CD8-positive, alpha-beta memory T cell (primary cell): Measurements from ENCODE around the gene C19orf25. TPM values are rescaled to one million over a fixed set of nuclear protein-coding genes. Genes with fewer than 3 reads are reported as not detected.
"Not testable (repeated sequence)": the region's sequence is repeated elsewhere in the genome, so short reads cannot be mapped to it uniquely, and the experiment has no call there.

Experiments
- CTCF ChIA-PET: fragments of 350-600 bp; sonication (Branson Sonifier 250); formaldehyde crosslinking; loops from one replicate; lab custom pipeline; 2021; ENCODE audit warnings: antibody characterized with exemption; lab: Charles Lee
- POLR2A ChIA-PET: fragments of 350-600 bp; sonication (Branson Sonifier 250); formaldehyde crosslinking; loops from one replicate; lab custom pipeline; 2021; ENCODE audit warnings: antibody characterized with exemption; lab: Charles Lee
- DNase-seq, 5 donors: peaks; one replicate each; pipeline versions ENCODE4 v3.0.0 to v3.0.0-alpha.2; 2020 to 2022; ENCODE audit warnings: mixed read lengths in 1 of 5
- H3K27ac ChIP-seq: one replicate; pipeline ENCODE4 v1.7.0; 2013; ENCODE audit warnings: low read depth, mild to moderate bottlenecking, low read length, moderate library complexity
- H3K27me3 ChIP-seq: 2 replicates; pipeline ENCODE4 v1.7.0; 2013; ENCODE audit warnings: low read length, mild to moderate bottlenecking; ENCODE audit not compliant: insufficient read depth, poor library complexity, severe bottlenecking
- H3K36me3 ChIP-seq: 2 replicates; pipeline ENCODE4 v1.7.0; 2013; ENCODE audit warnings: mild to moderate bottlenecking, low read length, moderate library complexity; ENCODE audit not compliant: insufficient read depth
- H3K4me1 ChIP-seq: 2 replicates; pipeline ENCODE4 v1.7.0; 2013; ENCODE audit warnings: mild to moderate bottlenecking, low read length, moderate library complexity; ENCODE audit not compliant: insufficient read depth
- H3K4me3 ChIP-seq: 2 replicates; pipeline ENCODE4 v1.7.0; 2013; ENCODE audit warnings: mild to moderate bottlenecking, low read length
- H3K9me3 ChIP-seq: 2 replicates; pipeline ENCODE4 v1.7.0; 2013; ENCODE audit warnings: mild to moderate bottlenecking, low read length
- H3K27ac Mint-ChIP-seq, 8 donors: one replicate each; pipeline ENCODE4 v1.8.0; 2020 to 2021; ENCODE audit warnings: mixed read lengths in 8 of 8, mild to moderate bottlenecking in 6 of 8, inconsistent platforms in 3 of 8, moderate library complexity in 3 of 8
- H3K27me3 Mint-ChIP-seq, 2 donors: one replicate each; pipeline ENCODE4 v1.8.0; 2020 to 2021; ENCODE audit warnings: mixed read lengths in 2 of 2, mild to moderate bottlenecking in 1 of 2, moderate library complexity in 1 of 2
- H3K36me3 Mint-ChIP-seq, 3 donors: one replicate each; pipeline ENCODE4 v1.8.0; 2020 to 2021; ENCODE audit warnings: mixed read lengths in 3 of 3, inconsistent platforms in 1 of 3, mild to moderate bottlenecking in 1 of 3
- H3K4me1 Mint-ChIP-seq, 3 donors: one replicate each; pipeline ENCODE4 v1.8.0; 2020 to 2021; ENCODE audit warnings: mixed read lengths in 3 of 3, inconsistent platforms in 1 of 3, mild to moderate bottlenecking in 1 of 3
- H3K4me3 Mint-ChIP-seq, 7 donors: one replicate each; pipeline ENCODE4 v1.8.0; 2020 to 2021; ENCODE audit warnings: mixed read lengths in 7 of 7, mild to moderate bottlenecking in 6 of 7, moderate library complexity in 4 of 7, inconsistent platforms in 2 of 7
- H3K9me3 Mint-ChIP-seq, 5 donors: one replicate each; pipeline ENCODE4 v1.8.0; 2020 to 2022; ENCODE audit warnings: mixed read lengths in 5 of 5, mild to moderate bottlenecking in 3 of 5, moderate library complexity in 2 of 5, inconsistent platforms in 1 of 5
- polyA plus RNA-seq: library from polyadenylated mRNA; unstranded; fragments of 300-500 nt; fragmentation: Illumina TruSeq; gene quantifications from one replicate; pipeline ENCODE4 v1.2.3, GENCODE V29; 2021
- total RNA-seq, 2 experiments: library from RNA; stranded (reverse); gene quantifications; one replicate each; pipeline ENCODE4 v1.2.3, GENCODE V29; 2021

The C19orf25 gene
- total and polyA plus RNA-seq, 3 experiments from 2014 or later = 36.9 to 56.7 (median 41.4) TPM

- Histone ChIP-seq H3K4me1 (no peaks in the 10 kb centered on the region), H3K4me3 (no peak overlapping the region), H3K27me3 (no peaks in the 10 kb centered on the region), H3K27ac (no peak overlapping the region), H3K9me3 (no peaks in the 10 kb centered on the region), H3K36me3 (no peaks in the 10 kb centered on the region)
- POLR2A ChIA-PET = no interaction called here
- H3K27ac Mint-ChIP-seq = no peak overlapping the region
- H3K4me1 Mint-ChIP-seq = peaks cover 3 to 7% (median 4%) of the 10 kb centered on the region in 3 donors
- H3K27me3 Mint-ChIP-seq = peaks cover 0 to 1% of the 10 kb centered on the region in 2 donors
- no peaks in the 10 kb centered on the region for H3K9me3 Mint-ChIP-seq
- H3K36me3 Mint-ChIP-seq = peaks cover 0 to 2% (median 0%) of the 10 kb centered on the region in 3 donors
- no peak overlapping the region for H3K4me3 Mint-ChIP-seq
- CTCF ChIA-PET = no interaction called here
- no peak for DNase-seq
Observed at GRCh38 chr19:1483979-1484428, 5.0 kb upstream of the C19orf25 start.

GRCh38 chr19:1483131-1483978, 4.3 kb upstream of the C19orf25 start:
- H3K27ac Mint-ChIP-seq = no peak overlapping the region
- H3K36me3 ChIP-seq = no peaks in the 10 kb centered on the region
- no peak for DNase-seq
- POLR2A ChIA-PET = no interaction called here
- H3K4me3 Mint-ChIP-seq = no peak overlapping the region
- no peaks in the 10 kb centered on the region for H3K27me3 ChIP-seq
- H3K27me3 Mint-ChIP-seq = peaks cover 0 to 1% of the 10 kb centered on the region in 2 donors
- peaks cover 0 to 4% (median 0%) of the 10 kb centered on the region in 3 donors for H3K36me3 Mint-ChIP-seq
- CTCF ChIA-PET = no interaction called here
- H3K4me1 Mint-ChIP-seq = peaks cover 4 to 9% (median 6%) of the 10 kb centered on the region in 3 donors
- peaks cover 3% of the 10 kb centered on the region for H3K4me1 ChIP-seq
- H3K9me3 ChIP-seq = no peaks in the 10 kb centered on the region
- no peak overlapping the region for H3K27ac ChIP-seq
- no peaks in the 10 kb centered on the region for H3K9me3 Mint-ChIP-seq
- H3K4me3 ChIP-seq = no peak overlapping the region

DNA sequence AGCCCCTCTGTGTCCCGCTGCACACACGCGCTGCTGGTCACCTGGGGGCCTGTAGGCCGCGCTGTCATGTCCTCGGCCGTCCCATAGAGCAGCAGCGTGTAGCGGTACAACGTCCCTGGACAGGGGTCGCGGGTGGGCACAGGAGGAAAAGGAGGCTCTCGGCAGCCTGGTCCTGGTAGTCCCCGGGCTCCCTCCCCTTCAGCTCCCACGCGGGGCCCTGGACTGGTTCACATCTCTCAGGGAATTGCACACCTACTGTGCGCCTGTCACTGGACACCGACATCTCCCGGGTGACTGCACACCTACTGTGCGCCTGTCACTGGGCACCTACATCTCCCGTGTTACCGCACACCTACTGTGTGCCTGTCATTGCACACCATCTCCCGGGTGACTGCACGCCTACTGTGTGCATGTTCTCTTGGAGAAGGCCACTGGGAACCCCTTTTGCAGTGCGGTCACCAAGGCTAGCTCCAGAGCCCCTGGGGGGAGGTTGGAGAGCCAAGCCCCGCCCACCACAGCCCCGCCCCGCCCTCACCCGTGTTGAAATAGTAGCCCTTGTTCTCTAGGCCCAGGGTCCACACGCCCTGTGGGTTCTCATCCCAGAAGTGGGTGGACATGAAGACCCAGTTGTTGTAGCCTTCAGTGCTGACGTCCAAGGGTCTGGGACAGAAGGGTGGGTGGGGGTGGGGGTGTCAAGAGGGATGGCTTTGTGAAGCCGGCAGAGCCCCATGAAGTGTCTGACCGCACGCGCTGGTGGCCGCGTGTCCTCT, 3.5 kb upstream of the C19orf25 start:
- POLR2A ChIA-PET = no interaction called here
- Histone ChIP-seq H3K4me3 (no peak overlapping the region), H3K27ac (no peak overlapping the region), H3K9me3 (no peaks in the 10 kb centered on the region), H3K4me1 (peaks cover 9% of the 10 kb centered on the region), H3K27me3 (no peaks in the 10 kb centered on the region), H3K36me3 (no peaks in the 10 kb centered on the region)
- Mint-ChIP-seq H3K36me3 (peaks cover 0 to 4% (median 0%) of the 10 kb centered on the region in 3 donors), H3K9me3 (no peaks in the 10 kb centered on the region), H3K27me3 (peaks cover 0 to 1% of the 10 kb centered on the region in 2 donors), H3K4me1 (peaks cover 7 to 14% (median 8%) of the 10 kb centered on the region in 3 donors), H3K27ac (no peak overlapping the region), H3K4me3 (peak overlapping the region in 1 of 7 donors; percentile 16)
- no peak for DNase-seq
- CTCF ChIA-PET = no interaction called here

- no peak overlapping the region for H3K4me3 Mint-ChIP-seq
- no peaks in the 10 kb centered on the region for H3K9me3 ChIP-seq
- H3K27me3 Mint-ChIP-seq = peaks cover 0 to 1% of the 10 kb centered on the region in 2 donors
- peaks cover 0 to 9% (median 0%) of the 10 kb centered on the region in 3 donors for H3K36me3 Mint-ChIP-seq
- H3K4me3 ChIP-seq = no peak overlapping the region
- DNase-seq = no peak
- ChIA-PET POLR2A (interaction anchor here (0.6 kb wide), 1 partner anchor 168 kb away, joined by 3 read pairs; no protein-coding TSS in a partner anchor), CTCF (no interaction called here)
- H3K27ac Mint-ChIP-seq = no peak overlapping the region
- H3K36me3 ChIP-seq = no peaks in the 10 kb centered on the region
- no peak overlapping the region for H3K27ac ChIP-seq
- no peaks in the 10 kb centered on the region for H3K9me3 Mint-ChIP-seq
- peaks cover 9% of the 10 kb centered on the region for H3K4me1 ChIP-seq
- H3K27me3 ChIP-seq = no peaks in the 10 kb centered on the region
- peaks cover 12 to 20% (median 12%) of the 10 kb centered on the region in 3 donors for H3K4me1 Mint-ChIP-seq
Observed at GRCh38 chr19:1481893-1482360, 2.9 kb upstream of the C19orf25 start.

DNA sequence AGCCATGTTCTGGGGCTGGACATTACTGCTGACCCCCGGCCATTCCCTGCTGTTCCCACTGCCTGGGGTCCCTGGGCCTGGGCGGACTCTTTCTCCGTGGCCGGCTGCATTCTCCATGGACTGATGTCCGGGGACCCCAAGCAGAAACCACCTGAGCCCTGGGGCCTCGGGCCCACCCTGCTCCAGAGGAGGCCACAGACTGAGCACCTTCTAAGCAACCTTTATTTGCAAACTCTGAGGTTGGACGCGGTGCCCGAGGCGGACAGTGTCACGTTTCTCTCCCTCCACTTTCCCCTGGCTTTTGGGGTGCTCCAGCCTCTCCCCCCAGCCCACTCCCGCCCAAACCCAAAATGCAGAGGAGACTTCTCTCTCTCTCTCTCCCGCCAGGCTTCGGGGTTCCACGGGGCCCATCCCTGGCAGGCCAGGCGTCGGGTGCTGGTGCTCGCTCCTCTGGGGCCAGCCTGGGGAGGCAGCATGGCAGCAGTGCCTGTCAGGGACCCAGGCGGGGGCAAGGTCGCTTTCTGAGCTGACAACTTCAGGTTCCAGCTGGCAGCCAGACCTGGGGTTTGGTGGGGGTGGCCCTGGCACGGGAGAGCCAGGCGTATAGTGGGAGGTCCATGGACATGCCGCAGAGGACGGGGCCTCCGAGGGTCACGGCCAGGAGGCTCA, 2.3 kb upstream of the C19orf25 start:
- Mint-ChIP-seq H3K4me3 (no peak overlapping the region), H3K4me1 (peaks cover 12 to 20% (median 12%) of the 10 kb centered on the region in 3 donors), H3K9me3 (no peaks in the 10 kb centered on the region), H3K36me3 (peaks cover 0 to 10% (median 0%) of the 10 kb centered on the region in 3 donors), H3K27ac (no peak overlapping the region), H3K27me3 (peaks cover 0 to 1% of the 10 kb centered on the region in 2 donors)
- ChIA-PET CTCF (no interaction called here), POLR2A (interaction anchor here (0.6 kb wide), 1 partner anchor 168 kb away, joined by 3 read pairs; no protein-coding TSS in a partner anchor)
- no peak for DNase-seq
- no peaks in the 10 kb centered on the region for H3K9me3 ChIP-seq
- H3K27ac ChIP-seq = no peak overlapping the region
- H3K4me1 ChIP-seq = peaks cover 9% of the 10 kb centered on the region
- no peaks in the 10 kb centered on the region for H3K27me3 ChIP-seq
- no peaks in the 10 kb centered on the region for H3K36me3 ChIP-seq
- H3K4me3 ChIP-seq = no peak overlapping the region

DNA sequence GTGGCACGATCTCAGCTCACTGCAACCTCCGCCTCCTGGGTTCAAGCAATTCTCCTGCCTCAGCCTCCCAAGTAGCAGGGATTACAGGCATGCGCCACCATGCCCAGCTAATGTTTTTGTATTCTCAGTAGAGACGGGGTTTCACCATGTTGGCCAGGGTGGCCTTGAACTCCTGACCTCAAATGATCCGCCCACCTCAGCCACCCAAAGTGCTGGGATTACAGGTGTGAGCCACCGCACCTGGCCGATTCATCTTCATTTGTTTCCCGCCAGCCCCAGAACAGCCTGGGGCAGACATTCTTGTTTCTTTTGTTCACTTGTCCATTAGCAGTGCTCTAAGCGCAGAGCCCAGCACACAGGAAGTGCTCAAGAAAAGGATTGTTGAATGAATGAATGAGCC, 2.0 kb downstream of the C19orf25 start:
- POLR2A ChIA-PET = interaction anchor here (0.9 kb wide), 1 partner anchor 120 kb away, joined by 3 read pairs; no protein-coding TSS in a partner anchor
- H3K9me3 Mint-ChIP-seq, H3K27me3 Mint-ChIP-seq, H3K36me3 ChIP-seq, H3K27me3 ChIP-seq, H3K9me3 ChIP-seq, H3K4me3 ChIP-seq, H3K4me1 ChIP-seq, DNase-seq, H3K27ac ChIP-seq: not testable (repeated sequence)
- Mint-ChIP-seq H3K36me3 (peaks cover 0 to 19% (median 0%) of the 10 kb centered on the region in 3 donors), H3K4me1 (peaks cover 17 to 26% (median 17%) of the 10 kb centered on the region in 3 donors), H3K27ac (peak overlapping the region in 2 of 8 donors; percentile 10 to 58), H3K4me3 (peak overlapping the region; percentile 32 to 82 (median 57))
- CTCF ChIA-PET = interaction anchor here (1.9 kb wide), 1 partner anchor 33 kb away, joined by 6 read pairs; no protein-coding TSS in a partner anchor

- no peak for DNase-seq
- Histone ChIP-seq H3K36me3 (no peaks in the 10 kb centered on the region), H3K4me3 (no peak overlapping the region), H3K4me1 (peaks cover 20% of the 10 kb centered on the region), H3K27ac (no peak overlapping the region), H3K27me3 (peaks cover 5% of the 10 kb centered on the region), H3K9me3 (no peaks in the 10 kb centered on the region)
- Mint-ChIP-seq H3K9me3 (no peaks in the 10 kb centered on the region), H3K27ac (no peak overlapping the region), H3K27me3 (peaks cover 0 to 3% of the 10 kb centered on the region in 2 donors), H3K4me1 (peaks cover 17 to 37% (median 19%) of the 10 kb centered on the region in 3 donors), H3K36me3 (peaks cover 0 to 19% (median 0%) of the 10 kb centered on the region in 3 donors), H3K4me3 (peak overlapping the region in 2 of 7 donors; percentile 46 to 67)
- CTCF ChIA-PET = interaction anchor here (1.0 kb wide), 1 partner anchor 9 kb away, joined by 3 read pairs; no protein-coding TSS in a partner anchor
- POLR2A ChIA-PET = no interaction called here
Observed at GRCh38 chr19:1475751-1476437, 3.1 kb downstream of the C19orf25 start.
